B cell (primary cell): ENCODE data around the gene OPTN.

Experiments used
- EZH2 ChIP-seq: IDR thresholded peaks from 2 replicates; pipeline ENCODE4 v1.6.1; 2012; ENCODE audit warnings: borderline replicate concordance, low read depth, mild to moderate bottlenecking, moderate library complexity, low read length; ENCODE audit not compliant: insufficient read depth, poor library complexity, severe bottlenecking
- TF ChIP-seq, protein P1 (sequence below): fragments of 200-600 bp; IDR thresholded peaks from one replicate; pipeline ENCODE4 v1.8.0; 2022; ENCODE audit warnings: antibody characterized with exemption, mild to moderate bottlenecking

DNA sequence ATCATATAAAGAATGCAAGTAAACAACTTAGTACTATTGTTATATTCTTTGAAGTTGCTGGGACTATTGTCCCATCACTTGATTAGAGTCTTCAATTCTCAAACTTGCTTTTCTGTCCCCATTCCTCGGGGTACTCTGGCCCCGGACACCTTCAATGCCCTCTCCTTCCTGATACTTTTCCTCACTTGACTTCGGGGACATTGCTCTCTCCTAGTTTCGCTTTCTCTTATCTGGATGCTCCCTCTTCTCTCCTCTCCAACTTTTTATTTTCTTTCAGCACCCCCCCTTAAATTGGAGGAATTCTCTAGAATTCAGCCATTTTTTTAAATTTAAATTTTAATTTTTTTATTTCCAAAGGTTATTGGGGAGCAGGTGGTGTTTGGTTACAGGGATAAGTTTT lies 10.6 kb upstream of the OPTN start:
- TF ChIP-seq EZH2 = no peak
- TF ChIP-seq, protein P1, sequence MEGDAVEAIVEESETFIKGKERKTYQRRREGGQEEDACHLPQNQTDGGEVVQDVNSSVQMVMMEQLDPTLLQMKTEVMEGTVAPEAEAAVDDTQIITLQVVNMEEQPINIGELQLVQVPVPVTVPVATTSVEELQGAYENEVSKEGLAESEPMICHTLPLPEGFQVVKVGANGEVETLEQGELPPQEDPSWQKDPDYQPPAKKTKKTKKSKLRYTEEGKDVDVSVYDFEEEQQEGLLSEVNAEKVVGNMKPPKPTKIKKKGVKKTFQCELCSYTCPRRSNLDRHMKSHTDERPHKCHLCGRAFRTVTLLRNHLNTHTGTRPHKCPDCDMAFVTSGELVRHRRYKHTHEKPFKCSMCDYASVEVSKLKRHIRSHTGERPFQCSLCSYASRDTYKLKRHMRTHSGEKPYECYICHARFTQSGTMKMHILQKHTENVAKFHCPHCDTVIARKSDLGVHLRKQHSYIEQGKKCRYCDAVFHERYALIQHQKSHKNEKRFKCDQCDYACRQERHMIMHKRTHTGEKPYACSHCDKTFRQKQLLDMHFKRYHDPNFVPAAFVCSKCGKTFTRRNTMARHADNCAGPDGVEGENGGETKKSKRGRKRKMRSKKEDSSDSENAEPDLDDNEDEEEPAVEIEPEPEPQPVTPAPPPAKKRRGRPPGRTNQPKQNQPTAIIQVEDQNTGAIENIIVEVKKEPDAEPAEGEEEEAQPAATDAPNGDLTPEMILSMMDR = no peak
